Hematopoietic multipotent progenitor cell treated with erythropoietin and hydrocortisone succinate and interleukin-3 and kit ligand, for 8 days (in vitro differentiated cells): ENCODE measurements around the gene PIGN.

ENCODE experiments used
- DNase-seq: peaks from one replicate; pipeline ENCODE4 v3.0.0-alpha.2; 2015

PIGN gene

GRCh38 chr18:61998335-61998734 lies 188.5 kb downstream of the PIGN start:
- DNase-seq = no peak

GRCh38 chr18:61995618-61996017 lies 191.2 kb downstream of the PIGN start:
- no peak for DNase-seq

GRCh38 chr18:61993831-61994230 lies 193.0 kb downstream of the PIGN start:
- no peak for DNase-seq

GRCh38 chr18:61992923-61993322 lies 193.9 kb downstream of the PIGN start:
- no peak for DNase-seq

- no peak for DNase-seq
Observed at GRCh38 chr18:61992285-61992684, 194.6 kb downstream of the PIGN start.

- DNase-seq = no peak
Observed at GRCh38 chr18:61991836-61992235, 195.0 kb downstream of the PIGN start.

- no peak for DNase-seq
Observed at GRCh38 chr18:61991201-61991600, 195.7 kb downstream of the PIGN start.
